ENCODE data around the gene TMEM108. TPM values are rescaled to one million over a fixed set of nuclear protein-coding genes. Genes with fewer than 3 reads are reported as not detected.

The TMEM108 gene
- total RNA-seq, 1 experiment from 2014 or later: not detected

DNA sequence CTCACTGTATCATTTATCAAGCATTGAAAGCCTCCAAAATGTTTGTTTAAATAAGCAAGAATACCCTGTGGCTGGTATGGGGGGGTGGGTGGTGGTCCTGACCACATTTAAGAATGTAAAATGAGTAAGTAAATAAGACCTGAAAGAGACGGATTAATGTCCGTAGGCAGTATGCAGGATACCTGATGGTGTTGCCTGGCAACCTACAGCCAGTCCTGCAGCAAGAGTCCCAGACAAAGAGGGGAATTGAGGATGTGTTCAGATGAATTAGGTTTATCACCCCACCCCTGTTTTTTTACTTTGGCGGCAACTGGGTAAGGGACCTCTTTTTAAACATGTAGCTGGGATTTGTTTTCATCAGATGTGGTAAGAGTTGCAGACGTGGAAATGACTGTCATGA lies 261.9 kb downstream of the TMEM108 start:
- Histone ChIP-seq H3K9me3 (replicated peaks) (no peaks in the 10 kb centered on the region), H3K4me1 (replicated peaks) (peaks cover 42% of the 10 kb centered on the region), H3K27me3 (replicated peaks) (no peaks in the 10 kb centered on the region), H3K27ac (no peak overlapping the region), H3K36me3 (no peaks in the 10 kb centered on the region), H3K4me3 (no peak overlapping the region)
- no peak for DNase-seq (ENCODE audit: low read depth in 1 of 2, low spot score in 2 of 2)

DNA sequence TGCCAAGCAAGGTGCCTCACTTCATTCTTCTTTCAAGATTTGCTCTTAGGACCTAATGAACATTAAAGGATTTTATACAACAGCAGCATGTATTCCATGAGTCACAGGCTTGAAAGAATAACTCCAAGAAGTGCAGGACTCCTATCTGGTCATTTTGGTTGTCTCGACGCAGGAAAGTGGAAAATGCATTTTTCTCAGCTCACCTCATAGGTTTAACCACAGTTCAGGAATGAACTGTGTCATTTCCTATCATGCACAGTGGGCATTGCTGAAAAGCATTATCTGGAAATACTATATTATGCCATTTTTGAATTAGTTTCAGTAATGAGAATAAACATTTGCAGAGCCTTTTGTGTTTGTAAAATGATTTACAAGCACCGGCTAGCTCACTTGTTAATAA lies 263.0 kb downstream of the TMEM108 start:
- Histone ChIP-seq H3K27ac (peak overlapping the region; percentile 53; the same call in 1 of the 2 replicates), H3K36me3 (no peaks in the 10 kb centered on the region), H3K4me3 (no peak overlapping the region), H3K27me3 (replicated peaks) (no peaks in the 10 kb centered on the region), H3K9me3 (replicated peaks) (no peaks in the 10 kb centered on the region), H3K4me1 (replicated peaks) (peaks cover 31% of the 10 kb centered on the region)
- DNase-seq (ENCODE audit: low read depth in 1 of 2, low spot score in 2 of 2): peak; percentile 48 to 59

GRCh38 chr3:133301731-133302130 lies 263.5 kb downstream of the TMEM108 start:
- Histone ChIP-seq H3K4me3 (no peak overlapping the region), H3K27ac (peak overlapping the region; percentile 53; the same call in 1 of the 2 replicates), H3K27me3 (replicated peaks) (no peaks in the 10 kb centered on the region), H3K9me3 (replicated peaks) (no peaks in the 10 kb centered on the region), H3K4me1 (replicated peaks) (peaks cover 30% of the 10 kb centered on the region), H3K36me3 (no peaks in the 10 kb centered on the region)
- no peak for DNase-seq (ENCODE audit: low read depth in 1 of 2, low spot score in 2 of 2)

DNA sequence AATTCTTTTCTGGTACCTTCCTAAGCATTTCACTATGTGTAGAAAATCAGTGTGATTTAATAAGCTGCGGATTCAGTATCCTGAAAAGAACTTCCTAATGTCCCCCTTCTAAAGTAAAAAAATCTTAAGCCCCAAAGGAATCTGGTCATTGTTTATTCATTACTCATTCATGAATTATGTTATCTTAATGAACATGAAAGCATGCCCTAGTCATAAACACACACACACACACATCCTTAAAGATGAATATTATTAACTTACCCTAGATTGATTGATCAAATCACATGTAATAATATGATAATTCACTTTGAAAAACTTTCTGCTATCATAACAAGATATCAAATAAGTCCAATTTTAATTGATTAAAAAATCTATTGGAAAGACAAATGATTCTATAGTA lies 265.2 kb downstream of the TMEM108 start:
- no peak for DNase-seq (ENCODE audit: low read depth in 1 of 2, low spot score in 2 of 2)
- Histone ChIP-seq H3K4me3 (no peak overlapping the region), H3K36me3 (no peaks in the 10 kb centered on the region), H3K9me3 (replicated peaks) (no peaks in the 10 kb centered on the region), H3K27ac (peak overlapping the region; percentile 43; the same call in 1 of the 2 replicates), H3K27me3 (replicated peaks) (no peaks in the 10 kb centered on the region), H3K4me1 (replicated peaks) (peaks cover 30% of the 10 kb centered on the region)

- Histone ChIP-seq H3K27ac (no peak overlapping the region), H3K4me1 (replicated peaks) (no peaks in the 10 kb centered on the region), H3K27me3 (replicated peaks) (peaks cover 13% of the 10 kb centered on the region; the same call in 1 of the 2 replicates), H3K36me3 (no peaks in the 10 kb centered on the region), H3K4me3 (no peak overlapping the region), H3K9me3 (replicated peaks) (no peaks in the 10 kb centered on the region)
- DNase-seq (ENCODE audit: low read depth in 1 of 2, low spot score in 2 of 2): no peak
Observed at GRCh38 chr3:133317866-133318265, 279.7 kb downstream of the TMEM108 start.

GRCh38 chr3:133328373-133328772 lies 290.2 kb downstream of the TMEM108 start:
- Histone ChIP-seq H3K27ac (no peak overlapping the region), H3K4me3 (no peak overlapping the region), H3K9me3 (replicated peaks) (no peaks in the 10 kb centered on the region), H3K27me3 (replicated peaks) (0 out of 2 replicates have a peak, but pooled peaks cover 4% of the 10 kb centered on the region), H3K36me3 (no peaks in the 10 kb centered on the region), H3K4me1 (replicated peaks) (no peaks in the 10 kb centered on the region; the same call in 1 of the 2 replicates)
- DNase-seq (ENCODE audit: low read depth in 1 of 2, low spot score in 2 of 2): no peak

- no peak overlapping the region for H3K27ac ChIP-seq
- DNase-seq (ENCODE audit: low read depth in 1 of 2, low spot score in 2 of 2): no peak
- H3K4me3 ChIP-seq: no peak overlapping the region
- H3K4me1 ChIP-seq (replicated peaks): no peaks in the 10 kb centered on the region; the same call in 1 of the 2 replicates
- H3K27me3 ChIP-seq (replicated peaks): 0 out of 2 replicates have a peak, but pooled peaks cover 4% of the 10 kb centered on the region
- H3K36me3 ChIP-seq: no peaks in the 10 kb centered on the region
- H3K9me3 ChIP-seq (replicated peaks): no peaks in the 10 kb centered on the region
Observed at GRCh38 chr3:133329626-133330025, 291.4 kb downstream of the TMEM108 start.

- Histone ChIP-seq H3K4me1 (replicated peaks) (no peaks in the 10 kb centered on the region; the same call in 1 of the 2 replicates), H3K36me3 (no peaks in the 10 kb centered on the region), H3K4me3 (no peak overlapping the region), H3K9me3 (replicated peaks) (no peaks in the 10 kb centered on the region), H3K27me3 (replicated peaks) (0 out of 2 replicates have a peak, but pooled peaks cover 4% of the 10 kb centered on the region), H3K27ac (no peak overlapping the region)
- DNase-seq (ENCODE audit: low read depth in 1 of 2, low spot score in 2 of 2): no peak
Observed at GRCh38 chr3:133330065-133330464, 291.9 kb downstream of the TMEM108 start.

GRCh38 chr3:133330522-133330921 lies 292.3 kb downstream of the TMEM108 start:
- DNase-seq (ENCODE audit: low read depth in 1 of 2, low spot score in 2 of 2): peak in 1 of 2 experiments; percentile 6
- Histone ChIP-seq H3K4me1 (replicated peaks) (no peaks in the 10 kb centered on the region; the same call in 1 of the 2 replicates), H3K9me3 (replicated peaks) (no peaks in the 10 kb centered on the region), H3K27ac (no peak overlapping the region), H3K27me3 (replicated peaks) (0 out of 2 replicates have a peak, but pooled peaks cover 4% of the 10 kb centered on the region), H3K4me3 (no peak overlapping the region), H3K36me3 (no peaks in the 10 kb centered on the region)

- DNase-seq (ENCODE audit: low read depth in 1 of 2, low spot score in 2 of 2): no peak
- no peak overlapping the region for H3K27ac ChIP-seq
- H3K9me3 ChIP-seq (replicated peaks): no peaks in the 10 kb centered on the region
- no peaks in the 10 kb centered on the region for H3K27me3 ChIP-seq (replicated peaks)
- H3K4me3 ChIP-seq: no peak overlapping the region
- no peaks in the 10 kb centered on the region for H3K36me3 ChIP-seq
- H3K4me1 ChIP-seq (replicated peaks): no peaks in the 10 kb centered on the region
Observed at GRCh38 chr3:133354721-133355120, 316.5 kb downstream of the TMEM108 start.

- Histone ChIP-seq H3K9me3 (replicated peaks) (no peaks in the 10 kb centered on the region), H3K27me3 (replicated peaks) (no peaks in the 10 kb centered on the region), H3K27ac (no peak overlapping the region), H3K4me1 (replicated peaks) (no peaks in the 10 kb centered on the region), H3K4me3 (no peak overlapping the region), H3K36me3 (no peaks in the 10 kb centered on the region)
- DNase-seq (ENCODE audit: low read depth in 1 of 2, low spot score in 2 of 2): no peak
Observed at GRCh38 chr3:133360476-133360875, 322.3 kb downstream of the TMEM108 start.

- no peaks in the 10 kb centered on the region for H3K4me1 ChIP-seq (replicated peaks)
- H3K27me3 ChIP-seq (replicated peaks): no peaks in the 10 kb centered on the region
- DNase-seq (ENCODE audit: low read depth in 1 of 2, low spot score in 2 of 2): no peak
- H3K4me3 ChIP-seq: no peak overlapping the region
- H3K9me3 ChIP-seq (replicated peaks): no peaks in the 10 kb centered on the region
- no peak overlapping the region for H3K27ac ChIP-seq
- H3K36me3 ChIP-seq: no peaks in the 10 kb centered on the region
Observed at GRCh38 chr3:133361011-133361410, 322.8 kb downstream of the TMEM108 start.

GRCh38 chr3:133361435-133361834 lies 323.2 kb downstream of the TMEM108 start:
- Histone ChIP-seq H3K27me3 (replicated peaks) (no peaks in the 10 kb centered on the region), H3K4me3 (no peak overlapping the region), H3K27ac (no peak overlapping the region), H3K9me3 (replicated peaks) (no peaks in the 10 kb centered on the region), H3K4me1 (replicated peaks) (no peaks in the 10 kb centered on the region), H3K36me3 (no peaks in the 10 kb centered on the region)
- DNase-seq (ENCODE audit: low read depth in 1 of 2, low spot score in 2 of 2): no peak

- DNase-seq (ENCODE audit: low read depth in 1 of 2, low spot score in 2 of 2): no peak
- Histone ChIP-seq H3K36me3 (no peaks in the 10 kb centered on the region), H3K9me3 (replicated peaks) (no peaks in the 10 kb centered on the region), H3K27ac (no peak overlapping the region), H3K27me3 (replicated peaks) (no peaks in the 10 kb centered on the region), H3K4me3 (no peak overlapping the region), H3K4me1 (replicated peaks) (no peaks in the 10 kb centered on the region)
Observed at GRCh38 chr3:133362539-133362938, 324.3 kb downstream of the TMEM108 start.

DNA sequence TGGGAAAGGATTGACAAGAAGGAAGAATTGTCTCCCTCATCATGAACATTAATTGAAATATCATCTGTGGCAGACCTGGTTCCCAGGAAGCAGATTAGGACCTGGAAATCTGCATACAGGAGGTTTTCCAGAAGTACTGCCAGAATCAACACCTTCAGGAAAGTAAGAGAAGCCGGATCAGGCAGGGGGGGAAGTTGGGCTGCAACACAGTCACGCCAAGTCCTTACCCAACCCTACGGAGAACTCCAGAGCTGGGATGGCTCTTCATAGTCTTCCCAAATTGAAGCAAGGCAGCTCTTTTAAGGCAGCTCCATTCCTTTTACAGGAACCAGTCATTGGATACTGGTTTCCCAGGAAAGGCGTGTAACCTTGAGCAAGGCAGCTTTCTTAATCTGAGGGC lies 326.5 kb downstream of the TMEM108 start:
- Histone ChIP-seq H3K27ac (no peak overlapping the region), H3K27me3 (replicated peaks) (no peaks in the 10 kb centered on the region), H3K4me1 (replicated peaks) (no peaks in the 10 kb centered on the region), H3K36me3 (no peaks in the 10 kb centered on the region), H3K9me3 (replicated peaks) (no peaks in the 10 kb centered on the region), H3K4me3 (no peak overlapping the region)
- DNase-seq (ENCODE audit: low read depth in 1 of 2, low spot score in 2 of 2): no peak
